Fibroblast of skin of left biceps (primary cell): ENCODE data around the gene QPCTL.
A peak's percentile ranks its signal among the peaks of the same experiment; 100 is the strongest.
"Not testable (repeated sequence)": the region's sequence is repeated elsewhere in the genome, so short reads cannot be mapped to it uniquely, and the experiment has no call there.

Source experiments
- DNase-seq, 2 experiments: peaks; one replicate each; pipeline ENCODE4 v3.0.0-alpha.2; 2013; ENCODE audit warnings: low read depth in 2 of 2

Gene QPCTL

DNA sequence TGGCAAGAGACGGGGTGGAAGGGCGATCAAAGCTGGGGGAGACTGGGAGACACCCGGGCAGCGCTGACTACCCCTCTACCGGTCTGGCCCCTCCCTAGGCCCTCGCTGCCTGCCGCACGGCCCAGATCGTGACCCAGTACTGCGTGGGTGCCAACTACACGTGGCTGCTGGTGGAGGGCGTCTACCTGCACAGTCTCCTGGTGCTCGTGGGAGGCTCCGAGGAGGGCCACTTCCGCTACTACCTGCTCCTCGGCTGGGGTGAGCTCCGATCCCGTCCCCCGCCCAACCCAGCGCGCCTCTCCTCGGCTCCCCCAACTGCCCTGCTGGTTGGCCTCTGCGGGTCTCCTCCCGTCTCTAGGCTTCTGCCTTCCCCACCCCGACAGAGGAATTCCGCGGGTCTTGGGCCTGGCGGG, 15.6 kb upstream of the QPCTL start:
- DNase-seq: no peak

DNA sequence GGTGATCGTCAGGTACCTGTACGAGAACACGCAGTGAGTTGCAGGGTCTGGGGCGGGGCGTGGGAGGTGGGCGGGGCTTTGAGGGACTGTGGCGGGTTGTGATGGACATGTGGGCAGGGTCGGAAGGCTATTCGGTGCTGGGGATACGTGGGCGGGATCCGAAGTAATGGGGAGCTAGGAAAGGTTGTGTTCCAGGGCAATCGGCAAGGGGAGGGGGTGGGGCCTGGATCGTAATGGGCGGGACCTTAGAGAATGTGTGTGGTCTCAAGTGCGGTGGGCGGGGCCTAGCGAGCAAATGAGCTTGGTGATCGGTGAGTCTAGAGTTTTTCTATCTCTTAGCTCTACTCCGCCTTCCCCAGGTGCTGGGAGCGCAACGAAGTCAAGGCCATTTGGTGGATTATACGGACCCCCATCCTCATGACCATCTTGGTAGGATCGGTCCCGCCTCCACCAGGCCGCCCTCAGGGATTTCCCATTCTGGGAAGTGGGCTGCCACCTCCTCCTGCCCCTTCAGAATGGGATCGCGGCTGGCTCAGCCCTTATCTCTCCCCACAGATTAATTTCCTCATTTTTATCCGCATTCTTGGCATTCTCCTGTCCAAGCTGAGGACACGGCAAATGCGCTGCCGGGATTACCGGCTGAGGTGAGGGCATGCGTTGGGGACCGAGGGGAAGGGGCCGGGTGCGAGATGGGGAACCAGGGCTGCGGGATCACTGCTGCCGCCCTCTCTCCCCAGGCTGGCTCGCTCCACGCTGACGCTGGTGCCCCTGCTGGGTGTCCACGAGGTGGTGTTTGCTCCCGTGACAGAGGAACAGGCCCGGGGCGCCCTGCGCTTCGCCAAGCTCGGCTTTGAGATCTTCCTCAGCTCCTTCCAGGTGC, 14.9 kb upstream of the QPCTL start:
- DNase-seq: peak in 1 of 2 experiments; percentile 20

DNA sequence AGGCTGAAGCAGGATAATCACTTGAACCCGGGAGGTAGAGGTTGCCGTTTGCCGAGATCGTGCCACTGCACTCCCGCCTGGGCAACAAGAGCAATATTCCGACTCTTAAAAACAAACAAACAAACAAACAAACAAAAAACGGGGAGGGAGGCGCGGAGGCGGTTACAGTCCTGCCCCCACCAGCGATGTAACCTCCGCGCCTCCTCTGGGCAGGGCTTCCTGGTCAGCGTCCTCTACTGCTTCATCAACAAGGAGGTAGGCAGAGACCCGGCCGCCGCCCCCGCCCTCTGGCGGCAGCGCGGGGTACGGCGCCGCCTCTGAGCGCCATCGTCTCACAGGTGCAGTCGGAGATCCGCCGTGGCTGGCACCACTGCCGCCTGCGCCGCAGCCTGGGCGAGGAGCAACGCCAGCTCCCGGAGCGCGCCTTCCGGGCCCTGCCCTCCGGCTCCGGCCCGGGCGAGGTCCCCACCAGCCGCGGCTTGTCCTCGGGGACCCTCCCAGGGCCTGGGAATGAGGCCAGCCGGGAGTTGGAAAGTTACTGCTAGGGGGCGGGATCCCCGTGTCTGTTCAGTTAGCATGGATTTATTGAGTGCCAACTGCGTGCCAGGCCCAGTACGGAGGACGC, 11.0 kb upstream of the QPCTL start:
- DNase-seq: peak in 1 of 2 experiments; percentile 32

DNA sequence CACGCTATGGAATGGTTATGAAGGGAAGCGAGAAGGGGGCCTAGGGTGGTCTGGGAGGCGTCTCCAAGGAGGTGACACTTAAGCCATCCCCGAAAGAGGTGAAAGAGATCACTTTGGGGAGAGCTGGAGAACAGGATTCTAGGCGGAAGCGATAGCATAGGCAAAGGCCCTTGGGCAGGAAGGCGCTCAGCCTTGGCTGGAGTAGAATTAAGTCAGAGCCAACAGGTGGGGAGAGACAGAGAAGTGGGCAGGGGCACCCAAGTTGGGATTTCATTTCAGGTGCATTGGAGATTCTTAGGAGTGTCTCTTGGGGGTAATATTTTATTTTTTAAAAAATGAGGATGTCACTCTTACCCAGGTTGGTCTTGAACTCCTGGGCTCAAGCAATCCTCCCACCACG, 10.3 kb upstream of the QPCTL start:
- DNase-seq: no peak

DNA sequence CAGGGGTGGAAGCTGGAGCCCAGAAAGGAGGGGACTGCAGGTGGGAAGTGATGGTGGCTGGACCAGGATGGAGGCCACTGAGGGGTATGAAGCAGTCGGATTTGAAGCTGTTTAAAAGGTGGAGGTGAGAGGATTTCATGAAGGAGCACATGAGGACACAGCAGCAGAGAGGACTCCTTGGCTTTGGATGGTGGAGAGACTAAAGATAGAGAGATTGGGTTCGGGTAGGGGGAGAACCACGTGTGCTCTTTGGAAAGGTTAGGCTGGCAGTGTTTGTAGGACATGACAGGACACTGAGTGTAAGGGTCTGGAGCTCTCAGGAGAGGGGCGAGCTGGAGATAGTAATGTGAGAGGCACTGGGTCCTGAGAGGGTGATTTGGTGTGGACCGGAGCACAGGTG, 9.6 kb upstream of the QPCTL start:
- DNase-seq: no peak

DNA sequence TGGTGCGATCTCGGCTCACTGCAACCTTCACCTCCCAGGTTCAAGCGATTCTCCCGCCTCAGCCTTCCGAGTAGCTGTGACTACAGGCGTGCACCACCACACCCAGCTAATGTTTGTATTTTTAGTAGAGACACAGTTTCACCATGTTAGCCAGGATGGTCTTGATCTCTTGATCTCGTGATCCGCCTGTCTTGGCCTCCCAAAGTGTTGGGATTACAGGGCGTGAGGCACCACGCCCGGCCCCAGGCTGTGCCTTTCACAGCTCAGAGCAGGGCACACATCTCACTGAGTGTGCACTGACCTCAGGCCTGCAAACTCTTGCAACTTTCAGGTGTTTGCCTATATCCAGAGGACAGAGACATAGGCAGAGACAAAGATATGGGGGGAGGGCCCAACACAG, 7.4 kb upstream of the QPCTL start:
- DNase-seq: not testable (repeated sequence)

DNA sequence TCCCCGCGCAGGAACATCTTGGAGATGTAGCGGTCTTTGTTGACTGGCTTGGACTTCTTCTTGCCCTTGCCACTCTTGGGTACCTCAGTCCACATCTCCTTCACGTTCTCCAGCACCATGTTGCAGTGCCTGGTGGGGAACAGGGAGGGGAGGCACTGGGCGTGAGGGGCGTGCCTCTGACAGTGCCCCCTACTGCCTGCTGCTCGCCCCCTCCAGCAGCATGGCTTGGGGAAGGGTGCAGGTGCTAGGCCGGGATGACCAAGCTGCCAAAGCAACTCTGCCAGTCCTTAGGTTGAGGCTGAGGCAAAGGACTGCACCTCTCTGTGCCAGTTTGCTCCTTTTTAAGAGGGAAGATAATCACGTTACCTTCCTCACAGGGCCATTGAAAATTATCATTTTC, 4.9 kb upstream of the QPCTL start:
- no peak for DNase-seq

DNA sequence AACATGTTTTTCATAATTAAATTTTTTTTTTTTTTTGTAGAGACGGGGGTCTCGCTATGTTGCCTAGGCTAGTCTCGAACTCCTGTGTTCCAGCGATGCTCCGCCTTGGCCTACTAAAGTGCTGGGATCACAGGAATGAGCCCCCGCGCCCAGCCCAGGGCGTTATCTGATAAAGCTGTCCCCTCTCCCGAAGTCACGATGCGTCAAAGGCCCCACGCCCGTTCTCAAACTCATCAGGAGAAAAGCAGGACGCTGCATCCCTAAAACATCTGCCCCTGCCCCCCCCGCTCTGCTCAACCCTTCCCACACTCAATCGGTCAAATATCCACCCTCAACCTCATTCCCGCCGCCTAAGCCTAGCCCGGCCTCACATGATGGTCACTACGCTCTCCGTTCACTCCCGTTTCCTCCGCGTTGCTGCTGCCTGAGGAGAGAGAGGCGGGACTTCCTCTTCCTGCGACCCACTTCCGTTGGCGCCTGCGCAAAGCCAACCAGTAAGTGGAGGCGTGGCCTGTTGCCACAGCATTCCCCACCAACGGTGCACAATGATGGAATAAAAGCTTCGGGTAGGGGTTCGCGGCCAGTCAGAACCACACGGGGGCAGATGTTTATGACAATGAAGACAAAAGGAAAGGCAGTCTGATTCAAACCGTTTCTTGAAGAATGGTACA, 815 bp upstream of the QPCTL start, which contains the start of gene SNRPD2:
TSS of gene SNRPD2 (minus strand) at position 438 of the 671 bp plus-strand sequence. CDS start at position 373, 65 bp downstream.
- DNase-seq: peak; percentile 79 to 84

DNA sequence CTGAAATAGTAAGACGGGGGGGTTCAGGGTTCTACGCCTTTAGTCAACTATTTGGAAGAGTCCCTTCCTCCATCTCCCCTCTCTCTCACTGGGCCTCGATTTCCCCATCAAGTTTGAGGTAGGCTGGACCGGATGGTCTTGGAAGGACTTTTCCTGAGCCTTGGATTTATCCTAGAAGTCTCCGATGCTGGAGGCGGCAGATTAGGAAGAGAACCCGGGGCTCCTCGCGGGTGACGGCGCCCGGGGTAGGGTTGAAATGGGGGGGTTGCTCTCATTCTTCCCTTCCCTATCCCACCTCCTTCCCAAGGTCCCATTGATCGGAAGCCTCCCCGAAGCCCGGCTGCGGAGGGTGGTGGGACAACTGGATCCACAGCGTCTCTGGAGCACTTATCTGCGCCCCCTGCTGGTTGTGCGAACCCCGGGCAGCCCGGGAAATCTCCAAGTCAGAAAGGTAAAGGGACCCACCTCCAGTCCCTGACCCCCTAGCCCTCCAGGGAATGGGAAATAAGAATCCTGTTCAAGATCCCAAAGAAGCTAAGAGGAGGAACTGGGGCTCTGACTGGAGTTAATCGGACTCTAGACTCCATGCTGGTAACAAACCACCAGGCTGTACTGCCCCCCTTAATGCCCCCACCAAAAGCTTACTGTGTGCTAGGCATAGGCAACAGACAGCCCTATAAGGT, 781 bp downstream of the QPCTL start:
- no peak for DNase-seq

DNA sequence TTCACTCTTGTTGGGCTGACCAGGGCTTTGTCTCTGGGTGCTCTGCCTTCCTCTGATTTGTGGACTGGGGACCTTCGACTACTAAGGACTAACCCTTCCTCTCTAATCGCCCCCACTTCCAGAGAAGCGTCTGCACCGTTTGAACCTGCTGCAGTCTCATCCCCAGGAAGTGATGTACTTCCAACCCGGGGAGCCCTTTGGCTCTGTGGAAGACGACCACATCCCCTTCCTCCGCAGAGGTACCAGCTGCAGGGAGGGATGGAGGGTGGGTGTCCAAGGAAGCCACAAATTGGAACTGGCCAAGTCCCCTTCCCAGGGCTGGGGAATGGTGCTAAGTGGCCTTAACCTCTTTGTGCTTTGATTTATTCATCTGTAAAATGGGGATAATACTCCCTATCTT, 9.2 kb downstream of the QPCTL start:
- DNase-seq: no peak

DNA sequence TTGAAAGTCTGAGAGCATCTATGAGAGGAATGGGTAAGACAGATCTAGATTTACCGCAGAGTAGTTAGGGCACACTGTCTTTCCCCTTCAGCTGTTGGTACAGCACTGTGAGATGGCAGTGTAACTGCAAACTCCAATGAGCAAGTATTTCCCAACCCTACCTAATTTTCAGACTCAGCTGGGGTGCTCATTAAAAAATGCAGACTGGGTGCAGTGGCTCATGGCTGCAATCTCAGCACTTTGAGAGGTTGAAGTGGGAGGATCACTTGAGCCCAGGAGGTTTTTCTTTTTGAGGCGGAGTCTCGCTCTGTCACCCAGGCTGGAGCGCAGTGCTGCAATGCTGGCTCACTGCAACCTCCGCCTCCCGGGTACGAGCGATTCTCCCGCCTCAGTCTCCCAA, 12.6 kb downstream of the QPCTL start:
- no peak for DNase-seq

DNA sequence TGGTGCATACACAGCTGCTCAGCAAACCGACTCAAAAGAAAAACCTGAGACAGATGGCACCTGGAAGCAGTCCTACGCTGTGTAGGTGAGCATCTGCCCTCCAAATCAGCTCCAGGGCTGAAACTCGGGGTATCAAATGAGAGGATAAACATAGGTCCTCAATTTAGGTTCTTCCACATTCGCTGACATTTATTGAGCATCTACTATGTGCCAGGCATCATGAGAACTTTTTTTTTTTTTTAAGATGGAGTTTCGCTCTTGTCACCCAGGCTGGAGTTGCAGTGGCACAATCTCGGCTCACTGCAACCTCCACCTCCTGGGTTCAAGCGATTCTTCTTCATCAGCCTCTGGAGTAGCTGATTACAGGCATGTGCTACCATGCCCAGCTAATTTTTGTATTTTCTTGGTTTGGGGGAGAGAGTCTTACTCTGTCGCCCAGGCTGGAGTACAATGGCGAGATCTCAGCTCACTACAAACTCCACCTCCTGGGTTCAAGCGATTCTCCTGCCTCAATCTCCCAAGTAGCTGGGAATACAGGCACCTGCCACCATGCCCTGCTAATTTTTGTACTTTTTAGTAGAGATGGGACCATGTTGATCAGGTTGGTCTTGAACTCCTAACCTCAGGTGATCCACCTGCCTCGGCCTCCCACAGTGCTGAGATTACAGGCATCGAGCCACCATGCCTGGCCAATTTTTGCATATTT, 13.4 kb downstream of the QPCTL start:
- DNase-seq: no peak

DNA sequence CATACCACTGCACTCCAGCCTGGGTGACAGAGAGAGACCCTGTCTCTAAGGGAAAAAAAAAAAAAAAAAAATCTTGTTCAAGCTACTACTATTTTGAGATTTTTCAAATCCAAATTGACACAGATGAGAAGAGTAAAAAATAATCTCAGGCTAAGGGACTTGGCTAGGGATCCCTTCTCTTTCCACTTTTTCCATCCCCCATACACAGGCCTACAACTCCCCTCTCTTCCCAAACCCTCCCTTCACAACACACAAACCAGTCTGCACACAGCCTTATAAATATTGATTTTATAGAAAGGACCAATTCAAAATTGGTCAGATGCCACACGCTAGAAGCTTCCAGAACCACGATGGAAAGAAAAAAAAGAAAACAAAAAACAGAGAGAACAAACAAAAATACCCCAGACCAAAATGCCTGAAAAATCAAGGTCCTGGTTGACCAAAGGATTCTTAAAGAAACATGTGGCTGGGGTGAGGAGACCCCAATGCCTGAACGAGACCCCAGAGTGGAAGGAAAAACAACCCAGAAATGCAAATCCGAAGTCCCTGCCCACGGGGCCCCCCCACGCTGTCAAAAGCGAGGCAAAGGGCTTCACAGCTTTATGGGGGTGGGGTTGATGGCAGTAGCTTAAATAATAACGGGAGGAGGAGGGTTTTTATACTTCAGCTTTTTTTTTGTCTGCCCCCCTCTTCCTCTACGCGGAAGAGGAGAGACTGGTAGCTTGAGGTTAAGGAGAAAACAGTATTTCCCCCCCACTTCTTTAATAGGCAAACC, 18.1 kb downstream of the QPCTL start:
- DNase-seq: no peak

DNA sequence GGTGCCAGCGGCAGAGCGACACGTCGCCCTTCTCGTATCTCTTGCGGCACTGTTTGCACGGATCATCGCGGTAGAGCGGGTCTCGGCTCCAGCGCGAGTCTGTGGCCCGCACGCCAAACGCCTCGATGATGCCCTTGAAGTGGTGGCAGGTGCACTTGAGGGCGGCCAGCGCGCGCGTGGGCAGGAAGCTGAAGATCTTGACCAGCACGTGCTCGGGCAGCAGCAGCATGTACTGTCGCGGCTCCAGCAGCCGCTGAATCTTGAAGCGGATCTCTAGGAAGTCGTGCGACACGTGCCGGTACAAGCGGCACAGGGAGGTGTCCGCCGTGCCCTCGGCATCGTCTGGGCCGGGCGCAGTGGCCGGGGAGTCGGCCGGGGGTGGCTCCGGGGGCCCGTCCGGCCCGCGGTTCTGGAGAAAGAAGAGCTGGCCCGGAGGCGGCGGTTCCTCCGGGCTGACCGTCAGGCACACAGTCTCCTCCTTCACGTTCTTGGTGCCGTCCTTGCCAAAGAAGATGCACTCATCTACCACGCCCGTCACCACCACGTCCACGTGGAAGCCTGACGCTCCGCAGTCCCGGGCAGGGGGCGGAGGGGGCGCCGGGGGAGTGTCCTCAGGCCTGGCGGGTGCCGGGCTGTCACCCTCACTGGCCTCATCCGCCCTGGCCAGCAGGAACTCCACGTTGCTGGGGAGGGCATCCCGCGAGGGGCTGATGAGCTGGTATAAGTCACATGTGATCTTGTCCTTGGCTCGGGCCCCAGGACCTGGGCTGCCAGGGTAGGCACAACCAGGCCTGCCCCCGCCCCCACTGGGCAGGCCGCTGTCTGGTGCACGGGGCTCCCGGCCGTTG, 19.6 kb downstream of the QPCTL start:
- DNase-seq: no peak

DNA sequence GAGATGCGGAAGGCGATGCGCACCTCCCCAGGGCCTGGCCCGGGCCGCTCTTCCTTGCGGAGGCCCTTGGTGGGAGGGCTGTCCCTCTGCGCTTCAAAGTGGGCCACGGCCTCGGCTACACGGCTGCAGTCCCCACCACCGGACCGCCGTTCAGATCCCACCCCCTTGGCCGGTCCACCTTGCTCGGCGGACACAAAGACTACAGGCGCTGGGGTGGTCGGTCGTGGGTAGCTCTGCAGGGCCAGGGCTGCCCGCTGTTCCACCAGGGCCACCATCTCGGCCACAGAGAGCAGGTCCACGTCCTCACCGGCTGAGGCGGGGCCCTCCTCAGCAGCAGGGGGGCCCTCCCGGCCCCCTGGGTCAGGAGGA, 20.2 kb downstream of the QPCTL start:
- no peak for DNase-seq

DNA sequence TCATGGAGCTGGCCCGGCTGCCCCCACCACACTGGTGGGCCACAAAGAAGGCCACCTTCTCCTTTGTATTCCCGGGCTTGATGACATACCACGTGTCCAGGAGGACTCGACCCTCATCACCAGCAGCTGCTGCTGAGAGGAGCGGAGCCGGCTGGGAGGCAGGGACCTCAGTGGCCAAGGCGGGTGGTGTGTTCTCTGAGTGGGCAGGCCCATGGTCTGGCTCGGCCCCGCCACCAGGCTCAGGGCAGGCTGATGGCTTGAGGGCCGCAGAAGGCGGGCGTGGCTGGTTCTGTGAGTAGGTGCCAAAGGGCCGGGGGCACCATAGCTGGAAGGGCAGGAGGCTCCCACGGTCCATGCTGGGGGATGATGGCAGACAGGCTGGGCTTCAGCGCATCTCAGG, 20.7 kb downstream of the QPCTL start:
- DNase-seq: no peak

DNA sequence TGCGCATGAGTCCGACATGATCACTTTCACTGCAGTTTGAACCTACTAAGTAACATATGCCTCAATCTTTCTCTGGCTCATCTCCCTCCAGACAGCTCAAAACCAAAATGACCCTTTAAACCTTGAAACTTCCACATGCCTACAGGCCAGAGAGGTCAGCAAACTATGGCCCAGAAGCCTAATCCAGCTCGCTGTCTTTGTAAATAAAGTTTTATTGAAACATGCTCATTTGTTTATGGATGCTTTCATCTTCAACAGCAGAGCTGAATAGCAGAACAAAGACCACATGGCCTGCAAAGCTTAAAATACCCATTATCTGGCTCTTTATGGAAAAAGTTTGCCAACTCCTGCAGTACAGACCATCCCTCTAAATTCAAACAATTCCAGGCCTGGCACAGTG, 22.7 kb downstream of the QPCTL start:
- DNase-seq: no peak

DNA sequence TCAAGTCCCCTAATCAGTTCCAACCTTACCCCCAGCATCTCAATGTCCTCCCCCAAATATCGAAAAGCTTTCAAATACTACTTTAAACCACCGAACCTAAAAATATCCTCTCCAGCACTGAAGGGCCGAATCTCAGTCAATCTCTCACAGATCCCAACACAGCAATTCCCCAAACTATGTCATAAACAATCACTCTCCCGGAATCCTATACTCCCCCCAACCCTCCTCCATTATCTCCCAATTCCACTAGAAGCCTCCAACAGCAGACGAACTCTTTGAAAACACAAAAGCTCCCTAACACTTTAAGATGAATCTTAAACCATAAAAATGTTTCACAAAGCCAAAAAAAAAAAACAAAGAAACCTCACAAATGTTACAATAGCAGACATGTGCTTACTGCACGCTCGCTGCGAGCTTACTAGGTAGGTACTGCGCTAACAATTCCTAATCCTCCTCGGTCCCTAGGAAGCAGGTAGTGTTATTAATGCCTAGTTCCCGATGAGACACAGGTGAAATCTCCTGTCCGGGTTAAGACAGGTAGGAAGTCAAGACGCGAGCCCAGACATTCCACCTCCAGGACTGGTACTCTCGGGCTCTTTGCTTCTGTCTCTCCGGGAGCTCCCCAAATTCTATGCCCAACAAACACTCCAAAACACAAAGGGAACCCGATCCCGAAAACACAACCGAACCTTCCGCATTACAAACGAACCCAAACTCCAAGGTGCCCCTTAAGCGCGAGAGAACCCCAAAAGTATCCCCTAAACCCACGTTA, 24.1 kb downstream of the QPCTL start:
- no peak for DNase-seq
